Uterus (tissue), 4 donors: ENCODE results near the gene CD69. TPM values are rescaled to one million over a fixed set of nuclear protein-coding genes. Genes with fewer than 3 reads are reported as not detected.

Experiments used
- DNase-seq, 2 donors: peaks; one replicate each; pipeline ENCODE4 v3.0.0-alpha.2; 2019 to 2020
- H3K27ac ChIP-seq, 2 donors: fragments of 200-600 bp; sonication (generic); 1 replicate in 1 of 2; 2 replicates in 1 of 2; pipeline ENCODE4 v1.5.1; 2016 to 2018
- H3K27me3 ChIP-seq, 2 donors: fragments of 200-600 bp; sonication (generic); one replicate each; pipeline ENCODE4 v1.5.1; 2018 to 2019; ENCODE audit warnings: control low read depth in 1 of 2
- H3K36me3 ChIP-seq, 2 donors: fragments of 200-600 bp; sonication (generic); one replicate each; pipeline ENCODE4 v1.5.1; 2019; ENCODE audit warnings: control low read depth in 1 of 2
- H3K4me1 ChIP-seq, 2 donors: fragments of 200-600 bp; sonication (generic); one replicate each; pipeline ENCODE4 v1.5.1; 2018 to 2019; ENCODE audit warnings: control low read depth in 1 of 2
- H3K4me3 ChIP-seq, 2 donors: fragments of 200-600 bp; sonication (generic); 1 replicate in 1 of 2; 2 replicates in 1 of 2; pipeline ENCODE4 v1.5.1; 2018 to 2019; ENCODE audit warnings: mild to moderate bottlenecking in 1 of 2
- H3K9me3 ChIP-seq, 2 donors: fragments of 200-600 bp; sonication (generic); one replicate each; pipeline ENCODE4 v1.5.1; 2019; ENCODE audit warnings: control low read depth in 1 of 2
- CTCF ChIP-seq, 4 experiments: fragments of 200-600 bp in 2 of 4; fragments of 450-650 bp in 2 of 4; sonication (generic) in 2 of 4; IDR thresholded peaks; one replicate each; pipeline ENCODE4 v1.5.1; 2016 to 2019; ENCODE audit warnings: antibody characterized with exemption in 4 of 4, mild to moderate bottlenecking in 2 of 4, moderate library complexity in 1 of 4
- POLR2A ChIP-seq, 2 donors: fragments of 450-650 bp; IDR thresholded peaks; one replicate each; pipeline ENCODE4 v1.6.1; 2016; ENCODE audit warnings: antibody characterized with exemption in 2 of 2, mild to moderate bottlenecking in 1 of 2, moderate library complexity in 1 of 2
- intact Hi-C: fragments of 100-400 bp; cut with DNase I; formaldehyde crosslinking; loops from one replicate; pipeline ENCODE4 v1.15.1; 2023; ENCODE audit warnings: low total_unique reads
- total RNA-seq, 4 donors: library from RNA; depleted of rRNA in 3 of 4; stranded (reverse); fragments of >200 nt in 3 of 4; gene quantifications; one replicate each; pipeline versions ENCODE4 v1.1.0 to v1.2.4, GENCODE V29; 2014 to 2023
- donor health status: DM: yes; HTN: yes; CAD: no.

Gene CD69
- total RNA-seq, 4 donors from 2014 or later, result 0.88 to 10.2 (median 2.9) TPM

GRCh38 chr12:9763025-9763424 is 2.3 kb upstream of the CD69 start:
- DNase-seq, result no peak
- no peaks in the 10 kb centered on the region for H3K36me3 ChIP-seq
- H3K27me3 ChIP-seq, result no peaks in the 10 kb centered on the region
- intact Hi-C loops, result no loop called here
- H3K4me1 ChIP-seq, result no peaks in the 10 kb centered on the region
- no peak overlapping the region for H3K4me3 ChIP-seq
- no peak for TF ChIP-seq CTCF (IDR thresholded peaks at IDR 0.05)
- no peak for TF ChIP-seq POLR2A (IDR thresholded peaks at IDR 0.05)
- H3K27ac ChIP-seq, result no peak overlapping the region
- H3K9me3 ChIP-seq, result no peaks in the 10 kb centered on the region

- H3K4me3 ChIP-seq, result no peak overlapping the region
- H3K4me1 ChIP-seq, result no peaks in the 10 kb centered on the region
- intact Hi-C loops, result no loop called here
- no peak for TF ChIP-seq POLR2A (IDR thresholded peaks at IDR 0.05)
- no peak for TF ChIP-seq CTCF (IDR thresholded peaks at IDR 0.05)
- no peaks in the 10 kb centered on the region for H3K27me3 ChIP-seq
- H3K27ac ChIP-seq, result no peak overlapping the region
- DNase-seq, result no peak
- H3K36me3 ChIP-seq, result no peaks in the 10 kb centered on the region
- H3K9me3 ChIP-seq, result no peaks in the 10 kb centered on the region
Observed at GRCh38 chr12:9762369-9762768, 1.7 kb upstream of the CD69 start.

GRCh38 chr12:9761419-9761781 is 699 bp upstream of the CD69 start:
- Histone ChIP-seq H3K4me3 (no peak overlapping the region), H3K27ac (peak overlapping the region in 1 of 2 donors; percentile 14), H3K9me3 (no peaks in the 10 kb centered on the region), H3K36me3 (no peaks in the 10 kb centered on the region), H3K27me3 (no peaks in the 10 kb centered on the region), H3K4me1 (no peaks in the 10 kb centered on the region)
- no peak for DNase-seq
- TF ChIP-seq POLR2A (IDR thresholded peaks at IDR 0.05) (no peak), CTCF (IDR thresholded peaks at IDR 0.05) (no peak)
- intact Hi-C loops, result no loop called here

- DNase-seq, result no peak
- Histone ChIP-seq H3K9me3 (no peaks in the 10 kb centered on the region), H3K4me1 (no peaks in the 10 kb centered on the region), H3K4me3 (no peak overlapping the region), H3K27ac (no peak overlapping the region), H3K27me3 (no peaks in the 10 kb centered on the region), H3K36me3 (no peaks in the 10 kb centered on the region)
- no peak for TF ChIP-seq CTCF (IDR thresholded peaks at IDR 0.05)
- TF ChIP-seq POLR2A (IDR thresholded peaks at IDR 0.05), result no peak
- intact Hi-C loops, result no loop called here
Observed at GRCh38 chr12:9760120-9760519, 581 bp downstream of the CD69 start.

GRCh38 chr12:9759694-9760093 is 1.0 kb downstream of the CD69 start:
- H3K27me3 ChIP-seq, result no peaks in the 10 kb centered on the region
- peak overlapping the region in 1 of 2 donors; percentile 21 for H3K27ac ChIP-seq
- no peaks in the 10 kb centered on the region for H3K9me3 ChIP-seq
- DNase-seq, result no peak
- intact Hi-C loops, result no loop called here
- no peaks in the 10 kb centered on the region for H3K4me1 ChIP-seq
- no peak overlapping the region for H3K4me3 ChIP-seq
- TF ChIP-seq CTCF (IDR thresholded peaks at IDR 0.05), result no peak
- no peak for TF ChIP-seq POLR2A (IDR thresholded peaks at IDR 0.05)
- no peaks in the 10 kb centered on the region for H3K36me3 ChIP-seq
